IPS DF 6.9 (cell line): ENCODE data around the gene SLC22A12.
"Not testable (repeated sequence)": the region's sequence is repeated elsewhere in the genome, so short reads cannot be mapped to it uniquely, and the experiment has no call there.

Source experiments
- DNase-seq: peaks from one replicate; pipeline ENCODE4 v3.0.0-alpha.2; 2013; ENCODE audit warnings: low read depth, low spot score
- H3K27ac ChIP-seq: one replicate; pipeline ENCODE4 v1.5.1; 2013; ENCODE audit warnings: low read length, control low read depth
- H3K27me3 ChIP-seq: 2 replicates; pipeline ENCODE4 v1.6.1; 2013; ENCODE audit warnings: mild to moderate bottlenecking, low read length; ENCODE audit not compliant: control insufficient read depth, insufficient read depth
- H3K36me3 ChIP-seq: 2 replicates; pipeline ENCODE4 v1.6.1; 2013; ENCODE audit warnings: low read length; ENCODE audit not compliant: control insufficient read depth, insufficient read depth
- H3K4me1 ChIP-seq: 2 replicates; pipeline ENCODE4 v1.6.1; 2013; ENCODE audit warnings: low read length; ENCODE audit not compliant: control insufficient read depth, insufficient read depth
- H3K4me3 ChIP-seq: 2 replicates; pipeline ENCODE4 v1.5.1; 2013; ENCODE audit warnings: mild to moderate bottlenecking, low read length
- H3K9me3 ChIP-seq: 2 replicates; pipeline ENCODE4 v1.6.1; 2013; ENCODE audit warnings: low read length, inconsistent platforms; ENCODE audit not compliant: control insufficient read depth, insufficient read depth
- WGBS: extraction: QIAGEN DNeasy Blood & Tissue Kit; methylation state at CpG from one replicate; pipeline ENCODE4 v1.1.7; 2013; ENCODE audit warnings: mixed read lengths, missing lambda C conversion rate; ENCODE audit not compliant: insufficient read length, insufficient coverage; 5-methylcytosine and 5-hydroxymethylcytosine counted together

Gene SLC22A12

DNA sequence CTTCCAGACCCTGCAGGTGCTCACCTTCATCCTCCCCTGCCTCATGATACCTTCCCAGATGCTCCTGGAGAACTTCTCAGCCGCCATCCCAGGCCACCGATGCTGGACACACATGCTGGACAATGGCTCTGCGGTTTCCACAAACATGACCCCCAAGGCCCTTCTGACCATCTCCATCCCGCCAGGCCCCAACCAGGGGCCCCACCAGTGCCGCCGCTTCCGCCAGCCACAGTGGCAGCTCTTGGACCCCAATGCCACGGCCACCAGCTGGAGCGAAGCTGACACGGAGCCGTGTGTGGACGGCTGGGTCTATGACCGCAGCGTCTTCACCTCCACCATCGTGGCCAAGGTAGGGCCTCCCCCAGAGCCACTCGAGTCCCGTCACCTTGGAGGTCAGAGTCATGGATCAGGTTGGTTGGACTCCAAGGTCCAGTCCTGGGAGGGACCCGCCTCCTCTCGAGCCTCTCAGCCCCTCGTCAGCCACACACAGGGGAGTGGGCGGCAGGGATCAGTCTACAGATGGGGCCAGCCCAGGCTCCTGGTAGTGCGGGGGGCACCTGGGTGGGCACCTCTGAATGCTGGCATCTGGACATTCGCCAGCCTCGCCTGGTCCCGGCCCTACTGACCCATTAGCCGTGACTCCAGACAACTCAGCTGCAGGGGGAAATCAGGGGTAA lies 34.8 kb upstream of the SLC22A12 start:
- H3K36me3 ChIP-seq = no peaks in the 10 kb centered on the region
- H3K4me1 ChIP-seq = peaks cover 12% of the 10 kb centered on the region
- no peak overlapping the region for H3K27ac ChIP-seq
- no CpG with 5 or more reads among the region's 26 CpGs for WGBS
- H3K27me3 ChIP-seq = no peaks in the 10 kb centered on the region
- no peak for DNase-seq
- no peak overlapping the region for H3K4me3 ChIP-seq
- no peaks in the 10 kb centered on the region for H3K9me3 ChIP-seq

DNA sequence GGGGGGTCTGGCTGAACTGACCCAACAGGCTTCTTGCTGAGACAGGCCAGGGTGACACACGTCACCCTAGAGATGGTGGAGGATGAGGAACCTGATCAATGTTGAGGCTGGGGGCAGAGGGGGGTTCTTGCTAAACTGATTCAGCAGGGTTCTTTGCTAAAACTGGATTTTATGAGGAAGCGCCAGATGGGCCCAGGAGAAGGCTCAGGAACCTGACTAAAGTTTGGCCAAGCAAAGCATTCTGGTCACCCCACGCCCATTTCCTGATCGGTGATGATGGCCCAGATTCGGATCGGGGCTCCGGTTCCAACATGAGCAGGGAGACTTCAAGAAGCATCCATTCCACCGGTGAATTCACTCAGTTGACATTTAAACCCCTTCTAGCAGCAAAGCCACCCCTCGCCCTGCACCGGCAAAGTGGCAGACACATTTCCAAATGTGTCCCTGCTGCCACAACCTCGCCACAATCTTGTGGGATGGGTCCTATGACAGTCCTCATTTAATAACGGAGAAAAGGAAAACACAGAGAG lies 34.2 kb upstream of the SLC22A12 start:
- no peak overlapping the region for H3K27ac ChIP-seq
- H3K9me3 ChIP-seq = no peaks in the 10 kb centered on the region
- H3K36me3 ChIP-seq = no peaks in the 10 kb centered on the region
- no peaks in the 10 kb centered on the region for H3K27me3 ChIP-seq
- whole genome bisulfite sequencing = no CpG with 5 or more reads among the region's 12 CpGs
- peaks cover 12% of the 10 kb centered on the region for H3K4me1 ChIP-seq
- H3K4me3 ChIP-seq = no peak overlapping the region
- no peak for DNase-seq

DNA sequence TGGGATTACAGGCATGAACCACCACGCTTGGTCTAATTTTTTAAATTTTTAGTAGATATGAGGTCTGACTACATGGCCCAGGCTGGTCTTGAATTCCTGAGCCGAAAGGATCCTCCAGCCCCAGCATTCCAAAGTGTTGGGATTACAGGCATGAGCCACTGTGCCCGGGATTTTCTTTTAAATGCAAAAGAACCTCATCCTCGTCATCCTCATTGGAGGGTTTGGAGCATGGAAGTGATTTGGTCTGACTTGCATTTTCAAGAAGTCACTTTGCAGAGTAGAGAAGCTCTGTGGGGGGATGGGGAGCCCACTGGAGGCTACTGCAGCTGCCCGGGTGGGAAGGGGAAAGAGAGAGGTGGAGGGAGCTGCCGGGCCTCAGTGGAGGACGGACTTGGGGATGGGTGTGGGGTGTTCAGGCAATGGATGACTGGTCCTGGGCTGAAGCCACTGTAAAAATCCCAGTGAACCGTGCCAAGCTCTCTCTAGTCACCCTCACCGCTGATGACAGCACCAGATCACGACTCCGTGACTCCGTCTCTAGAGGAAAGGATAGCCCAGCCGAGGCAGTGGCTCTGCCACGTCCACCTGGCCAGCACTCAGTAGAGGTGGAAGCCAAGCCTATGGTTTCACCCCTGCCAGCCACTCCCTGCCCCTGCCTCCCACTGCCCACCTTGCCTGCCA lies 32.8 kb upstream of the SLC22A12 start:
- H3K4me3 ChIP-seq = no peak overlapping the region
- WGBS = no CpG with 5 or more reads among the region's 14 CpGs
- no peaks in the 10 kb centered on the region for H3K36me3 ChIP-seq
- no peaks in the 10 kb centered on the region for H3K27me3 ChIP-seq
- no peaks in the 10 kb centered on the region for H3K9me3 ChIP-seq
- H3K4me1 ChIP-seq = peaks cover 12% of the 10 kb centered on the region
- H3K27ac ChIP-seq = no peak overlapping the region
- no peak for DNase-seq

DNA sequence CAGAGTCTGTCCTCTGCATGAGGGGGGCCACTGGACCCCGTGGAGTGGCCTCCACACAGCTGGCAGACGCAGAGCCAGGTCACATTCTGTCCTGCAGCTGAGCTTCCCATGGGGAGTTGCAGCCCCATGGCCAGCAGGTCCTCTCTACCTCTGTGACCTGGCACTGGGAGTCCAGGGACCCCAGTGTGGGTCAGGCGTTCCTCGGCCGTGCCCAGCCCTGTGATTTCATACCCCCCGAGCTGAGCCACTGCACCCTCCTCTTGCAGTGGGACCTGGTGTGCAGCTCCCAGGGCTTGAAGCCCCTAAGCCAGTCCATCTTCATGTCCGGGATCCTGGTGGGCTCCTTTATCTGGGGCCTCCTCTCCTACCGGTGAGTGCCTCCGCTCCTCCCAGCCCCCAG lies 32.2 kb upstream of the SLC22A12 start:
- no CpG with 5 or more reads among the region's 9 CpGs for WGBS
- Histone ChIP-seq H3K27ac (no peak overlapping the region), H3K36me3 (no peaks in the 10 kb centered on the region), H3K9me3 (no peaks in the 10 kb centered on the region), H3K27me3 (no peaks in the 10 kb centered on the region), H3K4me3 (no peak overlapping the region), H3K4me1 (peaks cover 12% of the 10 kb centered on the region)
- no peak for DNase-seq

DNA sequence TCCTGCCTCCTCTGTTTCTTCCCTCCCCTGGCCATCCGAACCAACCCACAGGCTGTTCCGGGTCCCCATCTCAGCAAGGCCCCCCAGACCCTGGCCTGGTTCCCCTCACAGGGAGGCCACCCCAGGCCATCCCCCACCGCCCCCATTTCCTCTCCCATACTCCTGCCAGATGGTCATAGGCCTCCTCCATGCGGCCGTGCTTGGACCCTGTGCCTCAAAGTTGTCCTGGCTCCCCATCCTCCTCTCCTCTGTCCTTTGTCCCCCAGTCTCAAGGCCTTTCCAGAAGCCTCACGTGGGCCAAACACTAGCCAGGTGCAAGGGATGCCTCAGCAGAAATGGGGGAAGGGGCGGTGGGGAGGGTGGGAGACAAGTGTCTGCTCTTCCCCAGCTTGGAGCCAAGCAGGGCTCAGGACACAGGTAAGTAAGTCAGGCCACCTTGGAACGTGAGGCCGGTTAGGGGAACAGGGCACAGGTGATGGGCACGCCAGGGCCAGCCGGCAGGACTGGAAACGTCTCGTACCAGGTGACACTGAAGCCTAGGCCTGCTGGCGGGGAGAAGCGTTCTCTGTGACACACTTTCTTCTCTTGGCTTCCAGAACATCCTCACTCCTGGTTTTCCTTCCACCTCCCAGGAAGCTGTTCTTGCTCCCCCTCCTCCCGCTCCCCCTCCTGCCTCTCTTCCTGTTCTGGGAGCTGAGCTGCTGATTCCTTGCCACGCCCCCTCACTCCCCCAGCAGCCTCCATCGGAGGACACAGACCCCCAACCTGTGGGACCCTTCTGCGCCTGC lies 31.5 kb upstream of the SLC22A12 start:
- Histone ChIP-seq H3K36me3 (no peaks in the 10 kb centered on the region), H3K4me1 (peaks cover 12% of the 10 kb centered on the region), H3K4me3 (no peak overlapping the region), H3K27ac (no peak overlapping the region), H3K27me3 (no peaks in the 10 kb centered on the region), H3K9me3 (no peaks in the 10 kb centered on the region)
- WGBS = no CpG with 5 or more reads among the region's 19 CpGs
- no peak for DNase-seq

DNA sequence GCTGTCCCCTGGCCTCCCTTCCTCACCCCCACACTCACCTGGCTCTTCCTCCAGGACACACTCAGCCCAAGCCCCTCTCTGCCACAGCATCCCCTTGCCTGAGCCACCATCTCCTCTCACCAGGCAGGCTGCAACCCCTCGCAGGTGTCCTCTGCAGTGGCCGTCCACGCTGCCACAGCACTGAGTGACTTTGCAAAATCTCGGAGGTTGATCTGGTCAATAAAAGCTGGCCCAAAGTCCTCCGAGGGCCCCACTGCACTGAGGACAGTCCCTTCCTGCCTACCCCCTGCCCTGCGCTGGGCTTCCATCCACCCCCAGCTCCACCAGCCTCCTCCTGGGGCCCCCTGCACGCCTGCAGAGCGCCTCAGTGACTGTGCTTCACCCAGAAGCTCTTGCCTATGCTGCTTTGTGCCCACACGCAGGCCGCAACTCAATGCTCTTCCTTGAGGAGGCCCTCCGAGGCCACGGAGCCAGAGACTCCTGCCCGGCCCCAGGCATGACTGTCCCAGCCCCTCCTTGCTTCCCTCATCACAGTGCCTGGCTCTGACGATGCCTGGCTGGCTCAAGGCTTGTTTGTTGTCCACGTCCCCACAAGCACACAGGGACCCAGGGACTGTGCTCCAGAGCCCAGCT lies 30.8 kb upstream of the SLC22A12 start:
- no CpG with 5 or more reads among the region's 15 CpGs for WGBS
- Histone ChIP-seq H3K4me1 (peaks cover 14% of the 10 kb centered on the region), H3K9me3 (no peaks in the 10 kb centered on the region), H3K4me3 (no peak overlapping the region), H3K27me3 (no peaks in the 10 kb centered on the region), H3K27ac (no peak overlapping the region), H3K36me3 (no peaks in the 10 kb centered on the region)
- DNase-seq = no peak

DNA sequence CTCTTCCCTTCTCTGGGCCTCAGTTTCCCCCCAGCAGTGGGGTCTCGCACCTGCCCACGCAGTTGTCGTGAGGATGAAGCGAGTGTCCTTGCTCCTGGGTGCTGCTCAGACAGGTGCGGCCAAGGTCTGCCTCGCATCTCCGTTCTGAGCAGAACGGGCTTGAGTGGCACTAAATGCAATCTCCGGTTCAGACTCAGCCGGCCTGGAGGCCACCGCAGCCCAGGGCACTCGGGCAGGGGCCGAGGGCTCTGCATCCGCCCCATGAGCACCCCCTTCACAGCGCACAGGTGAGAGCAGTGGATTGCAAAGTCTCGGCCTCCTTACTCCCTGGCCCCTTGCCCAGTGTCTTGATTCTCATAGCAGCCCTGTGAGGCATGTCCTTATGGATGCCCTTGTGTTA lies 30.1 kb upstream of the SLC22A12 start:
- H3K27ac ChIP-seq = no peak overlapping the region
- no peak overlapping the region for H3K4me3 ChIP-seq
- DNase-seq = no peak
- peaks cover 16% of the 10 kb centered on the region for H3K4me1 ChIP-seq
- no peaks in the 10 kb centered on the region for H3K27me3 ChIP-seq
- no peaks in the 10 kb centered on the region for H3K9me3 ChIP-seq
- no peaks in the 10 kb centered on the region for H3K36me3 ChIP-seq
- no CpG with 5 or more reads among the region's 16 CpGs for WGBS

DNA sequence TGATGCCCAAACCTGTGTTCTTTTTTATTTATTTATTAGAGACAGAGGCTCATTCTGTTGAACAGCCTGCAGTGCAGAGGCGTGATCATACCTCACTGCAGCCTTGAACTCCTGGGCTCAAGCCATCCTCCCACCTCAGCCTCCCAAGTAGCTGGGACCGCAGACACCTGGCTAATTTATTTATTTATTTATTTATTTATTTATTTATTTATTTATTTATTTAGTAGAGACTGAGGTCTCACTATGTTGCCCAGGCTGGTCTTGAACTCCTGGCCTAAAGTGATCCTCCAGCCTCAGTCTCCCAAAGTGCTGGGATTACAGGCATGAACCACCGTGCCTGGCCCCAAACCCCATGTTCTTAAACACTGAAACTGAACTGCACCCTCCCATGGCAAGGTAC lies 29.6 kb upstream of the SLC22A12 start:
- H3K27me3 ChIP-seq, H3K27ac ChIP-seq, H3K4me3 ChIP-seq, H3K9me3 ChIP-seq, DNase-seq, H3K36me3 ChIP-seq: not testable (repeated sequence)
- WGBS = no CpG with 5 or more reads among the region's 3 CpGs
- H3K4me1 ChIP-seq = peaks cover 16% of the 10 kb centered on the region

DNA sequence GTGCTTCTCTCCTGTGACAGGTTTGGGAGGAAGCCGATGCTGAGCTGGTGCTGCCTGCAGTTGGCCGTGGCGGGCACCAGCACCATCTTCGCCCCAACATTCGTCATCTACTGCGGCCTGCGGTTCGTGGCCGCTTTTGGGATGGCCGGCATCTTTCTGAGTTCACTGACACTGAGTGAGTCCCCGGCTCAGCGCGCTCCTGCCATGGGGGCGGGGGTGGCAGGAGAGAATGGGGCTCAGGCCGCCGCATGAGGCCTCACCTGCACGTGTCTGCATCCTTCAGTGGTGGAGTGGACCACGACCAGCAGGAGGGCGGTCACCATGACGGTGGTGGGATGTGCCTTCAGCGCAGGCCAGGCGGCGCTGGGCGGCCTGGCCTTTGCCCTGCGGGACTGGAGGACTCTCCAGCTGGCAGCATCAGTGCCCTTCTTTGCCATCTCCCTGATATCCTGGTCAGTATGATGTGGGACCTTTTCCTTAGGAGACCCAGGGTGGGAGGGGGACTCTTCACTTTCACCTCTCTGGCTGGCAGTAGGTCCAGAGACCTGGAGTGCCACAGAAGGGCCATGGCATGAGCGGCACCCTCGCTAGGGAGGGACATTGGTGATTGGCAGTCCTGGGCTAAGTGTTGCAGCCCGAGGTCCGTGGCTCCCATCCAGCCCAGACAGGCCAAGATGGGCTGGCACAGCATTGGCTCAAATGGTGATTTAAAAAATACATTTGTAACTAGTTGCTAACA lies 28.9 kb upstream of the SLC22A12 start:
- Histone ChIP-seq H3K9me3 (no peaks in the 10 kb centered on the region), H3K4me1 (peaks cover 20% of the 10 kb centered on the region), H3K27ac (no peak overlapping the region), H3K36me3 (no peaks in the 10 kb centered on the region), H3K4me3 (no peak overlapping the region), H3K27me3 (no peaks in the 10 kb centered on the region)
- no peak for DNase-seq
- whole genome bisulfite sequencing = no CpG with 5 or more reads among the region's 29 CpGs
